Fibroblast of the aortic adventitia (primary cell): ENCODE results near the gene MBNL2. TPM values are rescaled to one million over a fixed set of nuclear protein-coding genes. Genes with fewer than 3 reads are reported as not detected.

ENCODE experiments used
- DNase-seq: peaks from one replicate; pipeline ENCODE4 v3.0.0-alpha.2; 2010; ENCODE audit warnings: low read depth
- H3K4me3 ChIP-seq: 2 replicates; pipeline ENCODE4 v1.5.1; 2011; ENCODE audit warnings: low read depth, mild to moderate bottlenecking, control low read depth, low read length, moderate library complexity
- total RNA-seq: library from RNA; depleted of rRNA; stranded (reverse); fragments of >200 nt; gene quantifications from 2 replicates; pipeline ENCODE4 v1.2.3, GENCODE V29; 2012; ENCODE audit warnings: low replicate concordance
- TF ChIP-seq, protein P1 (sequence below): IDR thresholded peaks from 2 replicates; pipeline ENCODE4 v1.5.1; 2011; ENCODE audit warnings: mild to moderate bottlenecking, low read length, control low read depth, inconsistent platforms; ENCODE audit not compliant: insufficient read depth

Gene MBNL2
- total RNA-seq, 1 donor, result 120 TPM

GRCh38 chr13:97229699-97230098 is 7.6 kb downstream of the MBNL2 start:
- TF ChIP-seq, protein P1, sequence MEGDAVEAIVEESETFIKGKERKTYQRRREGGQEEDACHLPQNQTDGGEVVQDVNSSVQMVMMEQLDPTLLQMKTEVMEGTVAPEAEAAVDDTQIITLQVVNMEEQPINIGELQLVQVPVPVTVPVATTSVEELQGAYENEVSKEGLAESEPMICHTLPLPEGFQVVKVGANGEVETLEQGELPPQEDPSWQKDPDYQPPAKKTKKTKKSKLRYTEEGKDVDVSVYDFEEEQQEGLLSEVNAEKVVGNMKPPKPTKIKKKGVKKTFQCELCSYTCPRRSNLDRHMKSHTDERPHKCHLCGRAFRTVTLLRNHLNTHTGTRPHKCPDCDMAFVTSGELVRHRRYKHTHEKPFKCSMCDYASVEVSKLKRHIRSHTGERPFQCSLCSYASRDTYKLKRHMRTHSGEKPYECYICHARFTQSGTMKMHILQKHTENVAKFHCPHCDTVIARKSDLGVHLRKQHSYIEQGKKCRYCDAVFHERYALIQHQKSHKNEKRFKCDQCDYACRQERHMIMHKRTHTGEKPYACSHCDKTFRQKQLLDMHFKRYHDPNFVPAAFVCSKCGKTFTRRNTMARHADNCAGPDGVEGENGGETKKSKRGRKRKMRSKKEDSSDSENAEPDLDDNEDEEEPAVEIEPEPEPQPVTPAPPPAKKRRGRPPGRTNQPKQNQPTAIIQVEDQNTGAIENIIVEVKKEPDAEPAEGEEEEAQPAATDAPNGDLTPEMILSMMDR, result no peak
- DNase-seq, result no peak
- H3K4me3 ChIP-seq, result no peak overlapping the region

DNA sequence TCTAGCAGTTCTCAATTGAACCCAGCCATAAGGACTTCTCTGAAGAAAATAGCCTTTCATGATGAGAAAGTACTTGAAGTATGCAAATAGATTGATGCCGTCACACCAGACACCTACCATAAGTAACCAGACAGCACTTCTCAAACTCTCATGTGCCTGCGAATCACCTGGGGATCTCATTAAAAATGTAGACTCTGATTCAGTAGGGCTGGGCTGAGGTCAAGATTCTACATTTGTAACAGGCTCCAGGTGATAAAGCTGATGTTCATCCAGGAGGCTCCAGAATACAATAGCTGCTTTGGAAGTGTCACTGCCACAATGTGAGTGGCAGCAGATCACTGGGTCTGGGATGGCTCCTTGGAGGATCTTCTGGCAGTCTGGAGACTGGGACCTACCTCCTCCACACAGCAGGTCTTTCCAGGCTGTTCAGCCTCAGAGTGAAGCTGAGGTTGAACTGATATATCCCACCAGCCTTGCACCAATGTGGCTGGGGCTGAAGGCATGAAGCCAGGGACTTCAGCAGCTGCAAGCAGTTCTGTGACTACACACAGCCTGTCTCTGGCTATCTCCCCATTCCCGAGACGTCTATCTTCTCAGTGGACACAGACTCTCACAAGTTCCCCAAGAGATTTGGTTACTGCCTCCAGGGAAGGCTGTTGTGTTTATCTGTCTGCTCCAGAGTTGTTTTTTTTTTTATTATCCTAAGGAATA is 9.1 kb downstream of the MBNL2 start:
- DNase-seq, result no peak
- TF ChIP-seq, protein P1, result no peak
- H3K4me3 ChIP-seq, result no peak overlapping the region

DNA sequence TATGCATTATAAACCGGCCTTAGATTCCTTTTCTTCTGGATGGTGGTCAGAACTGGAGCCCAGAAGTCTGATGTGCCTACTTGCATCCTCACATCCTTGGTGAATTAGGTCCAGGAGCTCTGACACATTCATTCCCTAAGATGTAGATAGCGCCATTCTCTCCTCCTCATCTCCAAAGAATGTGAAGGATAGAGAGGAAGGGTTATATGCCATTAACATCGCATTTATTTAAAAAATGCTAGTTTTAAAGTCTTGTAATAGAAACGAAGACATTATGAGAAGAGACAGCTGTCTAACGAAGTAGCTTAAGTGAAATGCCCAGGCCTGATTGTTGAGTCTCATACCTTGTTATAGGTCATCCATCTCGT is 9.7 kb downstream of the MBNL2 start:
- peak; percentile 58 for DNase-seq
- TF ChIP-seq, protein P1, result no peak
- no peak overlapping the region for H3K4me3 ChIP-seq

- no peak overlapping the region for H3K4me3 ChIP-seq
- no peak for DNase-seq
- TF ChIP-seq, protein P1, result no peak
Measured at GRCh38 chr13:97233499-97233898, 11.4 kb downstream of the MBNL2 start.

- TF ChIP-seq, protein P1, result no peak
- DNase-seq, result no peak
Measured at GRCh38 chr13:97234236-97234635, 12.1 kb downstream of the MBNL2 start.

DNA sequence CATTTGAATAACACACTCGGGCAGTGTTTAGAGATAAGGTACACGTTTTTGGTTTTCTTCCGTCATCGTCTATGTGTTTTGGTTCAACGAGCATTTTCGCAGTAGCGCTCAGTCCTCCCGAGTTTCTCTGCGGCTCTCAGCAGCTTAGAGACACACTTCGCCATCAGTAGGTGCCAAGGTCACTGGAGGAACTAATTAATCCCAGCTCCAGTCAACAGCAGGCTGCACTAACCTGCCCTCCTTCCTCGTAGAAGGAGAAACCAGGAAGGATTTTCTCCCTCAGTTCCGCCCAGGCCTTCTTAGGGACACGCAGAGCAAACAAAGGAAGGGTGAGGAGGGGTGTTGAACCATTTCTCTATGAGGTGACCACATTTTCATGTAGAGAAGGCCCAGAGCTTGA is 12.6 kb downstream of the MBNL2 start:
- DNase-seq, result no peak
- TF ChIP-seq, protein P1, result no peak
- H3K4me3 ChIP-seq, result no peak overlapping the region

More at GRCh38 chr13:97234236-97234635, 12.1 kb downstream of the MBNL2 start:
- no peak overlapping the region for H3K4me3 ChIP-seq
